WERI-Rb-1 (cell line): Measurements from ENCODE around the gene SGSM1.

Source experiments
- DNase-seq: peaks from one replicate; pipeline ENCODE4 v3.0.0-alpha.2; 2020
- H3K27ac ChIP-seq: fragments of 250-450 bp; sonication (Bioruptor Pico); 2 replicates; pipeline ENCODE4 v1.5.1; 2020; ENCODE audit warnings: mild to moderate bottlenecking, moderate library complexity
- H3K27me3 ChIP-seq: fragments of 250-450 bp; sonication (Bioruptor Pico); 2 replicates; pipeline ENCODE4 v1.5.1; 2021; ENCODE audit warnings: mild to moderate bottlenecking, low read depth, moderate library complexity; ENCODE audit not compliant: insufficient read depth, severe bottlenecking
- H3K36me3 ChIP-seq: fragments of 250-450 bp; sonication (Bioruptor Pico); 2 replicates; pipeline ENCODE4 v1.5.1; 2020; ENCODE audit warnings: mild to moderate bottlenecking, moderate library complexity
- H3K4me3 ChIP-seq: 2 replicates; pipeline ENCODE4 v1.5.1; 2011; ENCODE audit warnings: low read depth, mild to moderate bottlenecking, control low read depth, low read length
- H3K9me3 ChIP-seq: fragments of 250-450 bp; sonication (Bioruptor Pico); 2 replicates; pipeline ENCODE4 v1.5.1; 2021; ENCODE audit warnings: mild to moderate bottlenecking, moderate library complexity; ENCODE audit not compliant: severe bottlenecking
- TF ChIP-seq, protein P1 (sequence below): IDR thresholded peaks from 2 replicates; pipeline ENCODE4 v1.5.1; 2011; ENCODE audit warnings: low read depth, mild to moderate bottlenecking, control low read depth, inconsistent platforms, low read length

Gene SGSM1

GRCh38 chr22:24925586-24926427 lies 119.8 kb downstream of the SGSM1 start:
- Histone ChIP-seq H3K4me3 (no peak overlapping the region), H3K9me3 (no peaks in the 10 kb centered on the region), H3K27me3 (no peaks in the 10 kb centered on the region), H3K36me3 (no peaks in the 10 kb centered on the region), H3K27ac (no peak overlapping the region)
- DNase-seq: no peak
- TF ChIP-seq, protein P1, sequence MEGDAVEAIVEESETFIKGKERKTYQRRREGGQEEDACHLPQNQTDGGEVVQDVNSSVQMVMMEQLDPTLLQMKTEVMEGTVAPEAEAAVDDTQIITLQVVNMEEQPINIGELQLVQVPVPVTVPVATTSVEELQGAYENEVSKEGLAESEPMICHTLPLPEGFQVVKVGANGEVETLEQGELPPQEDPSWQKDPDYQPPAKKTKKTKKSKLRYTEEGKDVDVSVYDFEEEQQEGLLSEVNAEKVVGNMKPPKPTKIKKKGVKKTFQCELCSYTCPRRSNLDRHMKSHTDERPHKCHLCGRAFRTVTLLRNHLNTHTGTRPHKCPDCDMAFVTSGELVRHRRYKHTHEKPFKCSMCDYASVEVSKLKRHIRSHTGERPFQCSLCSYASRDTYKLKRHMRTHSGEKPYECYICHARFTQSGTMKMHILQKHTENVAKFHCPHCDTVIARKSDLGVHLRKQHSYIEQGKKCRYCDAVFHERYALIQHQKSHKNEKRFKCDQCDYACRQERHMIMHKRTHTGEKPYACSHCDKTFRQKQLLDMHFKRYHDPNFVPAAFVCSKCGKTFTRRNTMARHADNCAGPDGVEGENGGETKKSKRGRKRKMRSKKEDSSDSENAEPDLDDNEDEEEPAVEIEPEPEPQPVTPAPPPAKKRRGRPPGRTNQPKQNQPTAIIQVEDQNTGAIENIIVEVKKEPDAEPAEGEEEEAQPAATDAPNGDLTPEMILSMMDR: no peak

DNA sequence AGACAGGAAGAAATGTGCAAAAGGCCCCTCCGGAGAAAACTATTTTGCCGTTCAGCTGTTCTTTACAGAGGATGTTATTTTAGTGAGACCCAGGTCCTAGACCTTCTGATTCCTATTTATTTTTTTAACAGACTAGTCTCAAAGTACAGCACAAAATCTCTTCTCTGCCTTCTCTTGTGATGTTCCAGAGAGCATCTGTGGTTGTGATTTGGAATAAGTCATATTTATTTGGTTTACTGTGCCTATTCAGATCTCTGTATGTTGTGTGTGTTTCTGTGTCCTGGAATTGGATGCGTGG lies 120.4 kb downstream of the SGSM1 start:
- no peak overlapping the region for H3K4me3 ChIP-seq
- no peaks in the 10 kb centered on the region for H3K9me3 ChIP-seq
- TF ChIP-seq, protein P1: no peak
- H3K36me3 ChIP-seq: no peaks in the 10 kb centered on the region
- no peak overlapping the region for H3K27ac ChIP-seq
- H3K27me3 ChIP-seq: no peaks in the 10 kb centered on the region
- DNase-seq: no peak

GRCh38 chr22:24926849-24927579 lies 121.0 kb downstream of the SGSM1 start:
- H3K27ac ChIP-seq: no peak overlapping the region

DNA sequence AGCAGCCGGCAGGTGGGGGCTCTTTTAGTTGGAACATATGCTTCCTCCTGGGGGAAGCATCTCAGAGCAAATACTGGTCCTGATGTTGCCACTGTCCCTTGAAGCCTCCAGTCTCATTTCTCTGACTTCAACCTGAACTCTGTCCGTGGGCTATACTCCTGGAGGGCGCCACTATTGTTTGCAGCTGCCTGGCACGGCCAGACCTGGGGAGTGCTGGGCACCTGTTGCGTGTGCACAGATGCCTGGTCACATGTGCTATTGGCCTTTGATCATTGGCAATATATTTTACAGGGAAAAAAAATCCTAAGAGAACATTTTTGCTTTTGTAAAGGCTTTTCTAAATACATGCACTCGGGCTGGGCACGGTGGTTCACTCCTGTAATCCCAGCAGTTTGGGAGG lies 122.3 kb downstream of the SGSM1 start:
- no peak for DNase-seq
- Histone ChIP-seq H3K27me3 (no peaks in the 10 kb centered on the region), H3K36me3 (no peaks in the 10 kb centered on the region), H3K27ac (no peak overlapping the region), H3K9me3 (no peaks in the 10 kb centered on the region), H3K4me3 (no peak overlapping the region)
- TF ChIP-seq, protein P1: no peak

More at GRCh38 chr22:24926849-24927579, 121.0 kb downstream of the SGSM1 start:
- no peaks in the 10 kb centered on the region for H3K36me3 ChIP-seq
- TF ChIP-seq, protein P1: no peak
- H3K9me3 ChIP-seq: no peaks in the 10 kb centered on the region
- no peaks in the 10 kb centered on the region for H3K27me3 ChIP-seq
- DNase-seq: no peak
- no peak overlapping the region for H3K4me3 ChIP-seq

- H3K9me3 ChIP-seq: no peaks in the 10 kb centered on the region
- no peaks in the 10 kb centered on the region for H3K36me3 ChIP-seq
- TF ChIP-seq, protein P1: no peak
- no peak for DNase-seq
- H3K4me3 ChIP-seq: no peak overlapping the region
- H3K27ac ChIP-seq: no peak overlapping the region
- H3K27me3 ChIP-seq: no peaks in the 10 kb centered on the region
Observed at GRCh38 chr22:24930678-24931077, 124.7 kb downstream of the SGSM1 start.
